Hepatocyte (in vitro differentiated cells): ENCODE measurements around the gene TEX11. TPM values are rescaled to one million over a fixed set of nuclear protein-coding genes. Genes with fewer than 3 reads are reported as not detected.

Experiments
- DNase-seq: peaks from one replicate; pipeline ENCODE4 v3.0.0-alpha.2; 2016; ENCODE audit warnings: low spot score
- H2AFZ ChIP-seq: fragments of 200-600 bp; sonication (generic); 2 replicates; pipeline ENCODE4 v1.6.0; 2016; ENCODE audit warnings: antibody characterized with exemption, mild to moderate bottlenecking
- H3K27ac ChIP-seq: fragments of 200-600 bp; sonication (generic); 2 replicates; pipeline ENCODE4 v1.5.1; 2016; ENCODE audit warnings: mild to moderate bottlenecking
- H3K27me3 ChIP-seq: fragments of 200-600 bp; sonication (generic); 2 replicates; pipeline ENCODE4 v1.6.1; 2016
- H3K36me3 ChIP-seq: fragments of 200-600 bp; sonication (generic); replicated peaks from 2 replicates; pipeline ENCODE4 v1.5.1; 2016; ENCODE audit warnings: low read depth; ENCODE audit not compliant: insufficient read depth
- H3K4me1 ChIP-seq: fragments of 200-600 bp; sonication (generic); 2 replicates; pipeline ENCODE4 v1.5.1; 2016; ENCODE audit warnings: mild to moderate bottlenecking, moderate library complexity; ENCODE audit not compliant: insufficient read depth
- H3K4me2 ChIP-seq: fragments of 200-600 bp; sonication (generic); 2 replicates; pipeline ENCODE4 v1.6.0; 2016
- H3K4me3 ChIP-seq: fragments of 200-600 bp; sonication (generic); 2 replicates; pipeline ENCODE4 v1.5.1; 2016; ENCODE audit warnings: mild to moderate bottlenecking
- H3K79me2 ChIP-seq: fragments of 200-600 bp; sonication (generic); 2 replicates; pipeline ENCODE4 v1.6.0; 2017; ENCODE audit warnings: mild to moderate bottlenecking
- H3K9me2 ChIP-seq: fragments of 200-600 bp; sonication (generic); replicated peaks from 2 replicates; pipeline ENCODE4 v1.6.0; 2017; ENCODE audit warnings: mild to moderate bottlenecking; ENCODE audit not compliant: insufficient read depth
- H3K9me3 ChIP-seq: fragments of 200-600 bp; sonication (generic); 2 replicates; pipeline ENCODE4 v1.5.1; 2016; ENCODE audit warnings: low read depth, mild to moderate bottlenecking
- H4K20me1 ChIP-seq: fragments of 200-600 bp; sonication (generic); 2 replicates; pipeline ENCODE4 v1.6.0; 2016; ENCODE audit warnings: mild to moderate bottlenecking; ENCODE audit not compliant: insufficient read depth, poor library complexity, severe bottlenecking
- EZH2 ChIP-seq: fragments of 200-600 bp; sonication (generic); IDR thresholded peaks from 2 replicates; pipeline ENCODE4 v1.6.1; 2016; ENCODE audit warnings: antibody characterized with exemption, mild to moderate bottlenecking, borderline replicate concordance
- EZH2phosphoT487 ChIP-seq: fragments of 200-600 bp; sonication (generic); IDR thresholded peaks from one replicate; pipeline ENCODE4 v1.6.1; 2018; ENCODE audit warnings: antibody characterized with exemption, mild to moderate bottlenecking, low read depth, moderate library complexity; ENCODE audit not compliant: unreplicated experiment, severe bottlenecking
- WGBS: methylation state at CpG from one replicate; pipeline ENCODE4 v1.1.6; 2016; ENCODE audit warnings: low lambda C conversion rate; ENCODE audit errors: missing lambda C conversion rate; 5-methylcytosine and 5-hydroxymethylcytosine counted together
- polyA plus RNA-seq: library from polyadenylated mRNA; unstranded; fragments of >200 nt; fragmentation: Nextera tagmentation; extraction: Ambion mirVana; gene quantifications from 2 replicates; pipeline ENCODE4 v1.2.1, GENCODE V29; 2016
- total RNA-seq: library from RNA; depleted of rRNA; stranded (reverse); fragments of >200 nt; gene quantifications from 2 replicates; pipeline ENCODE4 v1.2.3, GENCODE V29; 2014
- TF ChIP-seq, protein P1 (sequence below): fragments of 200-600 bp; sonication (generic); IDR thresholded peaks from 2 replicates; pipeline ENCODE4 v1.5.1; 2016; ENCODE audit warnings: antibody characterized with exemption, mild to moderate bottlenecking; ENCODE audit not compliant: poor library complexity

Gene TEX11
- total and polyA plus RNA-seq, 2 experiments from 2014 or later: 0.20 TPM; not detected in 1

DNA sequence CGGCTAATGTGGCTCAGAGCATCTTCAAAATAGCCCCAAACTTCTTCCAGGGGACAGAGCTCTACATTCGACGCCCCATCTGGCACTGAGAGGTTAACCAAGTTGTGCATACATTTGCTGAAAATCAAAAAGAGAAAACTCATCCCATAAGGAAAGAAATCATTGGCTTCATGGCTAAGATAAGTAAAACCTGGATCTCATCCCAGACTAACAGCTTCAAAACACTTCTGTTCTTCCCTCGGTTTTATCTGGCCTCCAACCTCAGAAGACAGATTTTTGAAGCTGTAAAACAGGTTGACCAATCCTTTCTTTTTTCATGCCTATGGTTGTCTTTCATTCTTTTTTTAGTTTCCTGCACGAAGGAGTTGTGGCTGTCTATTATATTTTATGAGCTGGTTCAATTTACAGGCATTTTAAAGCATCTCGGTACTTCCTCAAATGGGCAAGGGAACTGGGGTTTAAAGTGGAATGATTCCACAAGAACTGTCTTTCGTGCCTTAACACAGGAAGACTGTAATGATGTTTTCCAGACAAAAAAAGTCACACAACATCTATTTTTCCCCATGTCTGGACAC, 356.3 kb downstream of the TEX11 start:
- no peaks in the 10 kb centered on the region for H3K9me2 ChIP-seq
- H3K27ac ChIP-seq: no peak overlapping the region
- no peaks in the 10 kb centered on the region for H3K9me3 ChIP-seq
- WGBS: 49% methylated on average over 7 of the region's 7 CpGs
- no peak overlapping the region for H3K4me2 ChIP-seq
- no peaks in the 10 kb centered on the region for H3K4me1 ChIP-seq
- TF ChIP-seq EZH2phosphoT487: no peak
- TF ChIP-seq, protein P1, sequence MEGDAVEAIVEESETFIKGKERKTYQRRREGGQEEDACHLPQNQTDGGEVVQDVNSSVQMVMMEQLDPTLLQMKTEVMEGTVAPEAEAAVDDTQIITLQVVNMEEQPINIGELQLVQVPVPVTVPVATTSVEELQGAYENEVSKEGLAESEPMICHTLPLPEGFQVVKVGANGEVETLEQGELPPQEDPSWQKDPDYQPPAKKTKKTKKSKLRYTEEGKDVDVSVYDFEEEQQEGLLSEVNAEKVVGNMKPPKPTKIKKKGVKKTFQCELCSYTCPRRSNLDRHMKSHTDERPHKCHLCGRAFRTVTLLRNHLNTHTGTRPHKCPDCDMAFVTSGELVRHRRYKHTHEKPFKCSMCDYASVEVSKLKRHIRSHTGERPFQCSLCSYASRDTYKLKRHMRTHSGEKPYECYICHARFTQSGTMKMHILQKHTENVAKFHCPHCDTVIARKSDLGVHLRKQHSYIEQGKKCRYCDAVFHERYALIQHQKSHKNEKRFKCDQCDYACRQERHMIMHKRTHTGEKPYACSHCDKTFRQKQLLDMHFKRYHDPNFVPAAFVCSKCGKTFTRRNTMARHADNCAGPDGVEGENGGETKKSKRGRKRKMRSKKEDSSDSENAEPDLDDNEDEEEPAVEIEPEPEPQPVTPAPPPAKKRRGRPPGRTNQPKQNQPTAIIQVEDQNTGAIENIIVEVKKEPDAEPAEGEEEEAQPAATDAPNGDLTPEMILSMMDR: no peak
- TF ChIP-seq EZH2: no peak
- H3K79me2 ChIP-seq: no peaks in the 10 kb centered on the region
- H2AFZ ChIP-seq: no peak overlapping the region
- H3K36me3 ChIP-seq: no peaks in the 10 kb centered on the region
- no peaks in the 10 kb centered on the region for H3K27me3 ChIP-seq
- no peak overlapping the region for H3K4me3 ChIP-seq
- no peak for DNase-seq
- H4K20me1 ChIP-seq: no peaks in the 10 kb centered on the region

DNA sequence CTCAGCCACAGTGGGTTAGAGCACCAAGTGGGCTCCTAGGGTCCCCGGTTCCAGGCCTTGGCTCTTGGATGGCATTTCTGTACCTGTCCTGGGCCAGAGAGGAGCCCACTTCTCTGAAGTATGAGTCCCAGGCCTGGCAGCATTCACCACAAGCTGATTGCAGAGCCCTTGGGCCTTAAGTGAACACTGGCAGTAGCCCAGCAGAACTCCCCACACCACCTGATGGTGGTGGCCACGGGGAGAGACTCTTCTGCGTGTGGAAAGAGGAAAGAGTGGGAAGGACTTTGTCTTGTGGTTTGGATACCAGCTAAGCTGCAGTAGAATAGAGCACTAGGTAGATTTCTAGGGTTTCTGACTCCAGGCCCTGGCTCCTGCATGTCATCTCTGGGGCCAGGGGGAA, 359.1 kb downstream of the TEX11 start:
- TF ChIP-seq, protein P1: no peak
- TF ChIP-seq EZH2: no peak
- no peak for TF ChIP-seq EZH2phosphoT487
- WGBS: 62% methylated on average over 3 of the region's 3 CpGs
- no peaks in the 10 kb centered on the region for H4K20me1 ChIP-seq
- no peaks in the 10 kb centered on the region for H3K27me3 ChIP-seq
- DNase-seq: no peak
- H3K36me3 ChIP-seq: no peaks in the 10 kb centered on the region
- no peaks in the 10 kb centered on the region for H3K9me3 ChIP-seq
- no peak overlapping the region for H3K4me2 ChIP-seq
- H3K4me1 ChIP-seq: no peaks in the 10 kb centered on the region
- no peaks in the 10 kb centered on the region for H3K79me2 ChIP-seq
- H3K9me2 ChIP-seq: no peaks in the 10 kb centered on the region
- no peak overlapping the region for H3K27ac ChIP-seq
- H2AFZ ChIP-seq: no peak overlapping the region
- no peak overlapping the region for H3K4me3 ChIP-seq

DNA sequence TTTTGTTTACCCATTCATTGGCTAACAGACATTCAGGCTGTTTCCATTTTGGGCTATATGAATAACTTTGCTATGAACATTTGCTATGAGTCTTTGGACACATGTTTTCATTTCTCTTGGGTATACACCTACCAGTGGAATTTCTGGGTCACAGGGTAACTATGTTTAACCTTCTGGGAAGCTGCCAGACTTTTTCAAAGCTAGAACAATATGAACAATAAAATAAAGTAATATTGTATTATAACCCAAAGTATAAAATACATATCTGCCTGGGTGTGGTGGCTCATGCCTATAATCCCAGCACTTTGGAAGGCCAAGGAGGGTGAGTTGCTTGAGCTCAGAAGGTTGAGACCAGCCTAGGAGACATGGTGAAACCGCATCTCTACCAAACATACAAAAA, 373.3 kb downstream of the TEX11 start:
- Histone ChIP-seq H3K79me2 (no peaks in the 10 kb centered on the region), H2AFZ (no peak overlapping the region), H3K36me3 (no peaks in the 10 kb centered on the region), H3K4me3 (no peak overlapping the region), H4K20me1 (no peaks in the 10 kb centered on the region), H3K4me1 (no peaks in the 10 kb centered on the region), H3K27me3 (no peaks in the 10 kb centered on the region), H3K27ac (no peak overlapping the region), H3K9me3 (no peaks in the 10 kb centered on the region), H3K4me2 (no peak overlapping the region), H3K9me2 (no peaks in the 10 kb centered on the region)
- WGBS: 94% methylated on average over 1 of the region's 1 CpG
- DNase-seq: no peak
- TF ChIP-seq EZH2phosphoT487: no peak
- TF ChIP-seq EZH2: no peak
- TF ChIP-seq, protein P1: no peak
